CD14-positive monocyte (primary cell): Measurements from ENCODE around the gene ABCA2. TPM values are rescaled to one million over a fixed set of nuclear protein-coding genes. Genes with fewer than 3 reads are reported as not detected.

Experiments
- DNase-seq, 3 donors: peaks; one replicate each; pipeline ENCODE4 v3.0.0-alpha.2; 2011 to 2022
- H2AFZ ChIP-seq: 2 replicates; pipeline ENCODE4 v1.6.0; 2012; ENCODE audit warnings: mild to moderate bottlenecking, low read depth, low read length, inconsistent platforms; ENCODE audit not compliant: insufficient read depth, poor library complexity, severe bottlenecking
- H3K27ac ChIP-seq, 2 donors: 1 replicate in 1 of 2; 2 replicates in 1 of 2; pipeline ENCODE4 v1.5.1; 2012 to 2013; ENCODE audit warnings: low read length in 2 of 2, control low read depth in 1 of 2, inconsistent platforms in 1 of 2, low read depth in 1 of 2, mild to moderate bottlenecking in 1 of 2
- H3K27me3 ChIP-seq, 2 donors: one replicate each; pipeline versions ENCODE4 v1.6.0 to v1.6.1; 2011 to 2013; ENCODE audit warnings: low read length in 2 of 2; ENCODE audit not compliant: control insufficient read depth in 2 of 2, insufficient read depth in 2 of 2
- H3K36me3 ChIP-seq, 2 donors: replicated peaks in 1 of 2; 1 replicate in 1 of 2; 2 replicates in 1 of 2; pipeline versions ENCODE4 v1.5.1 to v1.6.1; 2012 to 2013; ENCODE audit warnings: low read length in 2 of 2, control low read depth in 1 of 2, inconsistent platforms in 1 of 2, mild to moderate bottlenecking in 1 of 2; ENCODE audit not compliant: insufficient read depth in 2 of 2, control insufficient read depth in 1 of 2
- H3K4me1 ChIP-seq, 2 donors: 1 replicate in 1 of 2; 2 replicates in 1 of 2; pipeline versions ENCODE4 v1.5.1 to v1.6.1; 2012 to 2013; ENCODE audit warnings: low read length in 2 of 2, control low read depth in 1 of 2, inconsistent platforms in 1 of 2, mild to moderate bottlenecking in 1 of 2, moderate library complexity in 1 of 2; ENCODE audit not compliant: insufficient read depth in 2 of 2, control insufficient read depth in 1 of 2
- H3K4me2 ChIP-seq: replicated peaks from 2 replicates; pipeline ENCODE3; 2012; ENCODE audit warnings: low read length, moderate library complexity, mild to moderate bottlenecking; ENCODE audit not compliant: poor library complexity, severe bottlenecking; ENCODE audit errors: extremely low read depth
- H3K4me3 ChIP-seq, 3 experiments: fragments of 200-600 bp in 1 of 3; sonication (generic) in 1 of 3; replicated peaks in 1 of 3; 1 replicate in 2 of 3; 2 replicates in 1 of 3; pipeline ENCODE4 v1.5.1; 2011 to 2013; ENCODE audit warnings: low read length in 3 of 3, mild to moderate bottlenecking in 3 of 3, control low read depth in 2 of 3, low read depth in 2 of 3, inconsistent platforms in 1 of 3, moderate library complexity in 1 of 3
- H3K79me2 ChIP-seq: 2 replicates; pipeline ENCODE4 v1.6.0; 2012; ENCODE audit warnings: mild to moderate bottlenecking, control low read depth, inconsistent platforms, low read length, moderate library complexity; ENCODE audit not compliant: insufficient read depth
- H3K9ac ChIP-seq: 2 replicates; pipeline ENCODE4 v1.6.0; 2017; ENCODE audit warnings: low read length, mild to moderate bottlenecking; ENCODE audit not compliant: insufficient read depth, poor library complexity, severe bottlenecking
- H3K9me3 ChIP-seq, 2 donors: replicated peaks in 1 of 2; 1 replicate in 1 of 2; 2 replicates in 1 of 2; pipeline versions ENCODE4 v1.5.1 to v1.6.1; 2012 to 2013; ENCODE audit warnings: low read length in 2 of 2, control low read depth in 1 of 2; ENCODE audit not compliant: control insufficient read depth in 1 of 2, insufficient read depth in 1 of 2
- H4K20me1 ChIP-seq: 2 replicates; pipeline ENCODE4 v1.6.0; 2012; ENCODE audit warnings: mild to moderate bottlenecking, low read length, control low read depth, moderate library complexity; ENCODE audit not compliant: insufficient read depth
- H3K27ac Mint-ChIP-seq, 7 donors: one replicate each; pipeline ENCODE4 v1.8.0; 2020; ENCODE audit warnings: mild to moderate bottlenecking in 7 of 7, mixed read lengths in 7 of 7, moderate library complexity in 6 of 7, inconsistent platforms in 2 of 7
- H3K27me3 Mint-ChIP-seq, 3 donors: one replicate each; pipeline ENCODE4 v1.8.0; 2021 to 2022; ENCODE audit warnings: low read depth in 3 of 3, mild to moderate bottlenecking in 3 of 3, mixed read lengths in 3 of 3, moderate library complexity in 3 of 3, inconsistent platforms in 1 of 3
- H3K36me3 Mint-ChIP-seq, 2 donors: one replicate each; pipeline ENCODE4 v1.8.0; 2020; ENCODE audit warnings: mixed read lengths in 2 of 2, inconsistent platforms in 1 of 2, mild to moderate bottlenecking in 1 of 2
- H3K4me1 Mint-ChIP-seq: one replicate; pipeline ENCODE4 v1.8.0; 2020; ENCODE audit warnings: mild to moderate bottlenecking, mixed read lengths
- H3K4me3 Mint-ChIP-seq, 2 donors: one replicate each; pipeline ENCODE4 v1.8.0; 2020; ENCODE audit warnings: mild to moderate bottlenecking in 2 of 2, mixed read lengths in 2 of 2, moderate library complexity in 1 of 2
- H3K9me3 Mint-ChIP-seq, 7 donors: one replicate each; pipeline ENCODE4 v1.8.0; 2020 to 2022; ENCODE audit warnings: mixed read lengths in 7 of 7, mild to moderate bottlenecking in 6 of 7, moderate library complexity in 6 of 7, inconsistent platforms in 2 of 7
- CTCF ChIP-seq: fragments of 200-600 bp; IDR thresholded peaks from one replicate; pipeline ENCODE4 v1.8.0; 2022; ENCODE audit warnings: antibody characterized with exemption, mild to moderate bottlenecking
- WGBS: methylation state at CpG from one replicate; pipeline ENCODE4 v1.1.5; 2013; ENCODE audit warnings: missing lambda C conversion rate; ENCODE audit not compliant: insufficient coverage; 5-methylcytosine and 5-hydroxymethylcytosine counted together
- intact Hi-C, 2 donors: fragments of 100-400 bp; cut with micrococcal nuclease; formaldehyde crosslinking; loops; one replicate each; pipeline versions ENCODE4 v1.15.0 to v1.15.1; 2023
- polyA plus RNA-seq, 3 donors: library from polyadenylated mRNA; depleted of rRNA in 1 of 3; unstranded in 2 of 3; stranded (reverse) in 1 of 3; fragments of 300-500 nt in 2 of 3; fragments of >200 nt in 1 of 3; fragmentation: Illumina TruSeq in 2 of 3; gene quantifications; 1 replicate in 2 of 3; 2 replicates in 1 of 3; pipeline ENCODE4 v1.2.3, GENCODE V29; 2012 to 2021

ABCA2 gene
- polyA plus RNA-seq, 3 donors = 0.18 to 30.7 (median 0.40) TPM

DNA sequence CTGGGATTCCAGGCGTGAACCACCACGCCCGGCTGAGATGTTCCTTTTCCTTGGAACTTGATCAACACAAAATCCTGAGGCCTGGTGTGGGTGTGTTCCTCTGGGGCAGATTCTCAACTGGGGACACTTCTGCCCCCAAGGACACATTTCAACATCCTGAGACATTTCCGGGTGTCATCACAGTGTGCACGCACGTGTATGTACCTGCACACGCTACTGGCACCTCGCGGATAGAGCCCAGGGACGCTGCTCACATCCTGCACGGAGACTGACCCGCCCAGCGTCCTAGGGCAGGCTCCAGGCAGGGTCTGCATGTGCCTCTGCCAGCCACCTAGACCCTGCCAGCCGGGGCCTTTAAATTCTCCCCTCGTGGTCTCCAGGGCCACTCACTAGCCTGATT, 34.3 kb upstream of the ABCA2 start:
- no peak for TF ChIP-seq CTCF
- WGBS = 91% methylated on average over 15 of the region's 15 CpGs
- no peak overlapping the region for H3K4me3 Mint-ChIP-seq
- H3K36me3 Mint-ChIP-seq = peaks cover 6 to 18% of the 10 kb centered on the region in 2 donors
- Histone ChIP-seq H3K4me2 (no peak overlapping the region), H3K9me3 (no peaks in the 10 kb centered on the region), H3K27ac (no peak overlapping the region), H4K20me1 (no peaks in the 10 kb centered on the region), H3K36me3 (peaks cover 0 to 5% of the 10 kb centered on the region in 2 donors), H3K9ac (no peak overlapping the region), H3K4me1 (peaks cover 0 to under 1% of the 10 kb centered on the region in 2 donors), H2AFZ (no peak overlapping the region), H3K27me3 (no peaks in the 10 kb centered on the region), H3K79me2 (no peaks in the 10 kb centered on the region), H3K4me3 (no peak overlapping the region)
- H3K4me1 Mint-ChIP-seq = peaks cover 12% of the 10 kb centered on the region
- intact Hi-C loops = loop anchor here in 1 of 2 donors (10.0 kb wide), 1 partner anchor 278 kb away; no protein-coding TSS in a partner anchor
- peaks cover 17 to 22% (median 21%) of the 10 kb centered on the region in 3 donors for H3K27me3 Mint-ChIP-seq
- H3K9me3 Mint-ChIP-seq = no peaks in the 10 kb centered on the region
- H3K27ac Mint-ChIP-seq = no peak overlapping the region
- DNase-seq = no peak

- Histone ChIP-seq H3K36me3 (no peaks in the 10 kb centered on the region), H3K4me1 (peaks cover 0 to 3% of the 10 kb centered on the region in 2 donors), H3K79me2 (no peaks in the 10 kb centered on the region), H2AFZ (no peak overlapping the region), H3K4me2 (no peak overlapping the region), H3K27me3 (peaks cover 0 to 19% of the 10 kb centered on the region in 2 donors), H4K20me1 (no peaks in the 10 kb centered on the region), H3K4me3 (no peak overlapping the region), H3K27ac (no peak overlapping the region), H3K9ac (no peak overlapping the region), H3K9me3 (no peaks in the 10 kb centered on the region)
- WGBS = 50% methylated on average over 2 of the region's 9 CpGs
- Mint-ChIP-seq H3K27ac (peak overlapping the region in 1 of 7 donors; percentile 63), H3K27me3 (peaks cover 34 to 50% (median 42%) of the 10 kb centered on the region in 3 donors), H3K4me1 (peaks cover 9% of the 10 kb centered on the region), H3K9me3 (no peaks in the 10 kb centered on the region), H3K36me3 (no peaks in the 10 kb centered on the region), H3K4me3 (no peak overlapping the region)
- intact Hi-C loops = no loop called here
- no peak for DNase-seq
- no peak for TF ChIP-seq CTCF
These were observed 30.6 kb upstream of the ABCA2 start for GRCh38 chr9:137058521-137059234.
